ENCODE data around the gene GALNS.

The GALNS gene

DNA sequence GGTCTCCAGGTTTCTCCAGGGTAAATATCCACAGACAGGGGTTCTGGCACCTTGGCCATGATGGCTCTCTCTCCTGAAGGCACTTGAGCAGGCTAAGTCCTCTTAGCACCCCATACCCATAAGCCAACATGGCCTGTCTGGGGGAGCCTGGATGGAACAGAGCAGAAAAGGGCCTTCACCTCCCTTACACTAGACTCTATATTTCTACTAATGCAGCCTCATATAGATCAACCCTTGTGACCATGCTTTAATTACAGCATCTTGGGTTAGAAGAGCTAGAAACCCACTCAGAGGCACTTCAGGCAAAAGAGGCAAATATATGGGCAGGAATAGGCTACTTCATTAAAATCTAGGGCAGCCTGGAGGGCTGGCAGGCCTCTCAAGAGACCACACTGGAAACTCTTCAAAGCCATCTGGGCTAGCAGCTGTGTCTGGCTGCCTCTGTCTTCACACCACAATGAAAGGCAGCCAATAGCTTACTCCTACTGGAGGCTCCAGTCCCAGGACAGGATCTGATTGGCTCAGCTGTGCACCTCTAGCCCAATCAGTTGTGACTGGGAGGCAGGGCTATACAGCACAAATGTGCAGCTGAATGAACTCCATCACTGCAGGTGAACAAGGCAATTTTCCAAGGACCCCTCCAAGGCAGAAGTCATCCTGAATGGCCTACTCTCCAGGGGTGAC, 57.8 kb downstream of the GALNS start:
- TF ChIP-seq, protein P1, sequence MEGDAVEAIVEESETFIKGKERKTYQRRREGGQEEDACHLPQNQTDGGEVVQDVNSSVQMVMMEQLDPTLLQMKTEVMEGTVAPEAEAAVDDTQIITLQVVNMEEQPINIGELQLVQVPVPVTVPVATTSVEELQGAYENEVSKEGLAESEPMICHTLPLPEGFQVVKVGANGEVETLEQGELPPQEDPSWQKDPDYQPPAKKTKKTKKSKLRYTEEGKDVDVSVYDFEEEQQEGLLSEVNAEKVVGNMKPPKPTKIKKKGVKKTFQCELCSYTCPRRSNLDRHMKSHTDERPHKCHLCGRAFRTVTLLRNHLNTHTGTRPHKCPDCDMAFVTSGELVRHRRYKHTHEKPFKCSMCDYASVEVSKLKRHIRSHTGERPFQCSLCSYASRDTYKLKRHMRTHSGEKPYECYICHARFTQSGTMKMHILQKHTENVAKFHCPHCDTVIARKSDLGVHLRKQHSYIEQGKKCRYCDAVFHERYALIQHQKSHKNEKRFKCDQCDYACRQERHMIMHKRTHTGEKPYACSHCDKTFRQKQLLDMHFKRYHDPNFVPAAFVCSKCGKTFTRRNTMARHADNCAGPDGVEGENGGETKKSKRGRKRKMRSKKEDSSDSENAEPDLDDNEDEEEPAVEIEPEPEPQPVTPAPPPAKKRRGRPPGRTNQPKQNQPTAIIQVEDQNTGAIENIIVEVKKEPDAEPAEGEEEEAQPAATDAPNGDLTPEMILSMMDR (IDR thresholded peaks at IDR 0.05; ENCODE audit: low read depth, low read length), result no peak
- no peak for DNase-seq (ENCODE audit: low read depth, low spot score)
- in situ Hi-C loops (cut with HindIII; ENCODE audit: low sequenced_read_pairs), result no loop called here
- no peak overlapping the region for H3K4me3 ChIP-seq (ENCODE audit: low read depth, low read length)

DNA sequence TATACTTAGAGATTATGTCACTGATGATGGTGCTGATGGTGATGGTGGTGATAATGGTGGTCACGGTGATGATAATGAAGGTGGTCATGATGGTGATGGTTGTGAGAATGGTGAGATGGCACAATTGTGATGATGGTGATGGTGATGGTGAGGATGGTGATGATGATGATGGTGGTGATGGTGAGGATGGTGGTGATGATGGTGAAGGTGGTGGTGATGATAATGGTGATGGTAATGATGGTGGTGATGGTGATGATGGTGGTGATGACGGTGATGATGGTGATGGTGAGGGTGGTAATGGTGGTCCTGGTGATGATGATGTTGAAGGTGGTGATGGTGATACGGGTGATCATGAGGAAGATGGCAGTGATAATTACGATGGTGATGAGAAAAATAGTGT, 58.7 kb downstream of the GALNS start:
- no peak overlapping the region for H3K4me3 ChIP-seq (ENCODE audit: low read depth, low read length)
- DNase-seq (ENCODE audit: low read depth, low spot score), result no peak
- in situ Hi-C loops (cut with HindIII; ENCODE audit: low sequenced_read_pairs), result no loop called here
- TF ChIP-seq, protein P1 (IDR thresholded peaks at IDR 0.05; ENCODE audit: low read depth, low read length), result no peak

DNA sequence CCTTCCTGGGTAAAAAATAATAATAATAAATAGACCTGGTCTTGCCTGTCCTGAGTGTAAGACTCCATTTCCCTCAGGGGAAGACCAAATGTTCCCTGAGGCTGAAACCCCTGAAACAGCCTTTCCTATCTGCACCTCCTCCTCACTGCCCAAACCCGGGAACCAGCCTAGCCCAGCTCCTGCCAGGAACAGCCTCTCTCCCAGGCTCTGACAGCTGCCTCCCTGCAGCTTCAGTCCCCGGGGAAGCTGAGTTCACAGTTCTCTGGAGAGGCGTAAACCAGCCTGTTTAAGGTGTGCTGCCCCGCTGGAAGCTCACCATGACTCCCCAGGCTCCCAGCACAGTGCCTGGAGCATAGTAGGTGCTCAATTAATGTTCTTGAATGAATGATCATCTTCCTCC, 60.5 kb downstream of the GALNS start:
- no peak overlapping the region for H3K4me3 ChIP-seq (ENCODE audit: low read depth, low read length)
- in situ Hi-C loops (cut with HindIII; ENCODE audit: low sequenced_read_pairs), result no loop called here
- TF ChIP-seq, protein P1 (IDR thresholded peaks at IDR 0.05; ENCODE audit: low read depth, low read length), result no peak
- DNase-seq (ENCODE audit: low read depth, low spot score), result no peak

DNA sequence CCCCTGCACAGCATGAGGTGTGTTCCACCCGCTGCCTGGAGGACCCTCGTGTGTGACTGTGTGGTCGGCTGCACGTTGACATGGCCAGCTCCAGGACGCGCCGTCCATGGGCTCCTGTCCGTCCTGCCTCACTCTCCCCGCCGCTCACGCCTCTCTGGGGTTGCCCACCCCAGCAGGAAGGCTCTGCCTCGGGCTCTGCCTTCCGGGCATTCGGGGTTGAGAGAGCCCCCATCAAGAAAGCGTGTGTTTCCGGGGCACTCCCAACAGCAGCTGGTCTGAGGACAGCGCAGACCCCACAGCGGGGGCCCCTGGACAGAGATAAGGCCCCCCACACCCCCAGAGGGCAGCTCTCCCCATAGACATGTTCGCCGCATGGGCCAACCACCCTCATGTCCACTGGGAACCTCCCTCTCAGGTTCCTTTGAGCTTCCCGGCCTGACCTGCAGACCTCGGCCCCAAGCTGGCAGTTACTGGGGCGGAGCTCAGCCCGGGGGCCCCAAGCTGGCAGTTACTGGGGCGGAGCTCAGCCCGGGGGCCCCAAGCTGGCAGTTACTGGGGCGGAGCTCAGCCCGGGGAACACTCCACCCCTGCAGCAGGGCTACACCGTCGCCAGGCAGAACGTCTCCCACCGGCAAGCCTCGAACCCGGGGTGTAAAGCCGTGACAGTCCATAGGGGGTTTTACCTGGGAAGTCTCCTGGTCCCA, 63.3 kb downstream of the GALNS start:
- no peak overlapping the region for H3K4me3 ChIP-seq (ENCODE audit: low read depth, low read length)
- in situ Hi-C loops (cut with HindIII; ENCODE audit: low sequenced_read_pairs), result no loop called here
- DNase-seq (ENCODE audit: low read depth, low spot score), result no peak
- TF ChIP-seq, protein P1 (IDR thresholded peaks at IDR 0.05; ENCODE audit: low read depth, low read length), result no peak

DNA sequence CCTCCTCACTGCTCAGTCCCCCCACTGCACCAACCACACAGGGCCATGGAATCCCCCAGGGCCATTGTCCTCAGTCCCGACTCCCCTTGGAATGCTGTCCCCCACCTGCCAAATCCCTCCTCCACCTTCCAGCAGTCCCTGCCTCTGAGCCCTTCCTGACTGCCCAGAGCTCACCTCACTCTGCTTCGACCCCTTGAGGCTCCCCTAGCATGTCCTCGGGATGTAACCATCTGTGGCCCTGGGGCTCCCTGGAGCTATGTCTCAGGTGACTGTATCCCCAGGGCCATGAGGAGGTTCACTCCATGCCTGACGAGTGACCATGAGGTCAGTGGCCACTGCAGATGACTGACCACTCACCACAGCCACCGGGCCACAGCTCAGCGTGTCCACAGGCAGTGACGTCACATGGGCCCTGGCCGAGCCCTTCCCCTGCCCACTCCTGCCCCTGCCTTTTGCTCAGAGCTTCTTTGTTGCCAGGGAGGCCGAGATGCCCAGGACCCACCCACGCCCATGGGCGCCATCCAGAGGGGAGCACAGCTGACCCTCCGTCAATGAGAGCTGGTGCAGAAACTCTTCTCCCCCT, 64.0 kb downstream of the GALNS start:
- H3K4me3 ChIP-seq (ENCODE audit: low read depth, low read length), result no peak overlapping the region
- TF ChIP-seq, protein P1 (IDR thresholded peaks at IDR 0.05; ENCODE audit: low read depth, low read length), result no peak
- no peak for DNase-seq (ENCODE audit: low read depth, low spot score)
- in situ Hi-C loops (cut with HindIII; ENCODE audit: low sequenced_read_pairs), result no loop called here

DNA sequence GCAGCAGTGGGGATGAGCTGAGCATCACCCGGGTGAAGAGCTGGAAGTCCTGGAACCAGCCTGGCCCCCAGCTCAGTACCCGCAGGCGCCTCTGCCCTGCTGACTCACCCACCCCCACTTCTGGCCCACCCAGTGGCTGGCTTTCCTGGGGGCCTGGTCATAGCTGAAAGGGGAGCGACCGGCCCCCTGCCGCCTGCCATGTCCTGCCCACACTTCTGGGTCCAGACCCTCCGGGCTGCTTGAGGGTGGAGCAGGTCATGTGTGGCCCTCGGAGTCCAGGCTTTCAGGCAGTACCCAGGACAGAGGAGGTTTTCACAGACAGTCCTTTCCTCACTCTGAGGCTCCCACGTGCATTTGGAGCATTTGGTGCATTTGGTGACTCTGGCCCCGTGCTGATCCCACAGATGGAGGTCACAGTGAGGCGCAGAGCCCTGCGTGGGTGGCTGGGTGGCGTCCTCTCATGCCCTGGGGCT, 64.6 kb downstream of the GALNS start:
- in situ Hi-C loops (cut with HindIII; ENCODE audit: low sequenced_read_pairs), result no loop called here
- DNase-seq (ENCODE audit: low read depth, low spot score), result no peak
- no peak overlapping the region for H3K4me3 ChIP-seq (ENCODE audit: low read depth, low read length)
- TF ChIP-seq, protein P1 (IDR thresholded peaks at IDR 0.05; ENCODE audit: low read depth, low read length), result no peak

Measured in astrocyte of the spinal cord (primary cell).